HG02885 (cell line): Measurements from ENCODE around the gene BLOC1S4.
"Not testable (repeated sequence)": the region's sequence is repeated elsewhere in the genome, so short reads cannot be mapped to it uniquely, and the experiment has no call there.

Experiments used
- ATAC-seq: cut with Tn5 transposase; IDR thresholded peaks from one replicate; pipeline ENCODE4 v1.9.1; 2021; ENCODE audit warnings: mild to moderate bottlenecking; ENCODE audit not compliant: unreplicated experiment, poor library complexity

BLOC1S4 gene

GRCh38 chr4:6756345-6756744, 40.4 kb downstream of the BLOC1S4 start:
- ATAC-seq: not testable (repeated sequence)

GRCh38 chr4:6758728-6759127, 42.8 kb downstream of the BLOC1S4 start:
- no peak for ATAC-seq

GRCh38 chr4:6760865-6761264, 44.9 kb downstream of the BLOC1S4 start:
- no peak for ATAC-seq

GRCh38 chr4:6761649-6762615, 46.0 kb downstream of the BLOC1S4 start:
- no peak for ATAC-seq

- no peak for ATAC-seq
These were observed 47.4 kb downstream of the BLOC1S4 start for GRCh38 chr4:6763330-6763851.

GRCh38 chr4:6764976-6765620, 49.1 kb downstream of the BLOC1S4 start:
- no peak for ATAC-seq

GRCh38 chr4:6765703-6766102, 49.7 kb downstream of the BLOC1S4 start:
- no peak for ATAC-seq
